K562 (cell line): ENCODE data around the gene PACC1. TPM values are rescaled to one million over a fixed set of nuclear protein-coding genes. Genes with fewer than 3 reads are reported as not detected.

Experiments
- CBFA2T2 ChIP-seq: fragments of 450-650 bp; conservative IDR thresholded peaks from 2 replicates; pipeline ENCODE4 v1.6.1; 2017; ENCODE audit warnings: mild to moderate bottlenecking
- FUS ChIP-seq: fragments of 200-400 bp; formaldehyde crosslinking; optimal IDR thresholded peaks from 2 replicates; pipeline ENCODE3; 2017; ENCODE audit warnings: low read depth, low read length
- GTF2F1 ChIP-seq: IDR thresholded peaks from 2 replicates; pipeline ENCODE4 v1.6.1; 2011; ENCODE audit warnings: low read depth, low read length, improper control_type of control experiment
- KDM5B ChIP-seq: fragments of 200-600 bp; sonication (generic); IDR thresholded peaks from 2 replicates; pipeline ENCODE4 v1.6.1; 2012; ENCODE audit warnings: low read depth, mild to moderate bottlenecking, moderate library complexity, low read length, control low read depth, inconsistent platforms; ENCODE audit not compliant: insufficient replicate concordance
- MAFF ChIP-seq: IDR thresholded peaks from 2 replicates; pipeline ENCODE4 v1.6.1; 2012; ENCODE audit warnings: low read length, improper control_type of control experiment
- MTA2 ChIP-seq: fragments of 450-650 bp; IDR thresholded peaks from 2 replicates; pipeline ENCODE4 v1.6.1; 2016; ENCODE audit warnings: low read depth
- MYC ChIP-seq, 2 experiments: fragments of 250-450 bp in 1 of 2; sonication (Bioruptor Pico) in 1 of 2; IDR thresholded peaks; 2 replicates each; pipeline versions ENCODE4 v1.5.1 to v1.6.1; 2012 to 2021; ENCODE audit warnings: low read depth in 2 of 2, borderline replicate concordance in 1 of 2, improper control_type of control experiment in 1 of 2, low read length in 1 of 2, mild to moderate bottlenecking in 1 of 2, moderate library complexity in 1 of 2
- MYNN ChIP-seq, 2 experiments: sonication (generic); formaldehyde crosslinking in 1 of 2; IDR thresholded peaks; 2 replicates each; pipeline versions ENCODE4 v1.5.0 to v1.6.1; 2016 to 2020; ENCODE audit warnings: antibody characterized with exemption in 1 of 2, missing genetic modification reagents in 1 of 2
- NR2F6 ChIP-seq: fragments of 450-650 bp; formaldehyde crosslinking; IDR thresholded peaks from 2 replicates; pipeline ENCODE4 v1.4.0; 2020; ENCODE audit warnings: mild to moderate bottlenecking
- PCBP2 ChIP-seq: fragments of 200-400 bp; formaldehyde crosslinking; IDR thresholded peaks from 2 replicates; pipeline ENCODE4 v1.6.1; 2018; ENCODE audit warnings: low read length, low read depth, mild to moderate bottlenecking, moderate library complexity; ENCODE audit not compliant: poor library complexity, severe bottlenecking
- PHB ChIP-seq: fragments of 250-450 bp; sonication (Bioruptor Pico); IDR thresholded peaks from 2 replicates; pipeline ENCODE4 v1.5.0; 2021
- PTRF ChIP-seq: fragments of 450-650 bp; IDR thresholded peaks from 2 replicates; pipeline ENCODE4 v1.6.1; 2016; ENCODE audit warnings: mild to moderate bottlenecking, missing genetic modification characterization, missing compliant biosample characterization
- RBBP5 ChIP-seq: fragments of 200-600 bp; sonication (generic); IDR thresholded peaks from 2 replicates; pipeline ENCODE4 v1.6.1; 2012; ENCODE audit warnings: borderline replicate concordance, mild to moderate bottlenecking, low read length, control low read depth, inconsistent platforms; ENCODE audit not compliant: insufficient read depth, poor library complexity, severe bottlenecking
- RFX7 ChIP-seq: fragments of 250-450 bp; sonication (Bioruptor Pico); IDR thresholded peaks from 2 replicates; pipeline ENCODE4 v1.5.1; 2021; ENCODE audit warnings: mild to moderate bottlenecking
- SIN3B ChIP-seq: fragments of 450-650 bp; IDR thresholded peaks from 2 replicates; pipeline ENCODE4 v1.6.1; 2017; ENCODE audit warnings: low read depth, mild to moderate bottlenecking, moderate library complexity
- TGIF2 ChIP-seq: sonication (generic); formaldehyde crosslinking; IDR thresholded peaks from 2 replicates; pipeline ENCODE4 v1.8.1; 2022; ENCODE audit warnings: mild to moderate bottlenecking, missing genetic modification reagents, moderate library complexity
- polyA plus RNA-seq, 8 experiments: library from polyadenylated mRNA; depleted of rRNA in 4 of 8; stranded (reverse) in 5 of 8; unstranded in 3 of 8; fragments of >200 nt; fragmentation: Nextera tagmentation in 2 of 8; fragmentation: Illumina TruSeq in 1 of 8; extraction: Ambion mirVana in 2 of 8; extraction: Trizol in 1 of 8; gene quantifications; 2 replicates each; pipeline versions ENCODE4 v1.2.1 to v1.2.3, GENCODE V29; 2011 to 2014; ENCODE audit warnings: inconsistent platforms in 1 of 8, missing spikeins in 1 of 8
- total RNA-seq, 7 experiments: library from RNA; depleted of rRNA in 6 of 7; stranded (reverse); fragments of >200 nt in 6 of 7; fragmentation: Illumina TruSeq in 2 of 7; extraction: Trizol in 2 of 7; gene quantifications; 2 replicates each; pipeline versions ENCODE4 v1.2.1 to v1.2.3, GENCODE V29; 2011 to 2021; ENCODE audit warnings: low replicate concordance in 1 of 7
- TF ChIP-seq, protein P1 (sequence below): fragments of 450-650 bp; IDR thresholded peaks from 2 replicates; pipeline ENCODE4 v1.7.0; 2016; ENCODE audit warnings: borderline replicate concordance
- TF ChIP-seq, protein P2 (sequence below): sonication (generic); formaldehyde crosslinking; IDR thresholded peaks from 2 replicates; pipeline ENCODE4 v1.8.0; 2022; ENCODE audit warnings: mild to moderate bottlenecking, missing genetic modification reagents
- TF ChIP-seq, protein P3 (sequence below): fragments of 250-450 bp; sonication (Bioruptor Pico); IDR thresholded peaks from 2 replicates; pipeline ENCODE4 v1.5.1; 2021; ENCODE audit warnings: mild to moderate bottlenecking
- TF ChIP-seq, protein P4 (sequence below): sonication (generic); formaldehyde crosslinking; IDR thresholded peaks from 2 replicates; pipeline ENCODE4 v1.9.0; 2022; ENCODE audit warnings: mild to moderate bottlenecking, missing genetic modification reagents
- TF ChIP-seq, protein P5 (sequence below): fragments of 250-450 bp; sonication (Bioruptor Pico); IDR thresholded peaks from 2 replicates; pipeline ENCODE4 v1.8.0; 2022; ENCODE audit warnings: moderate library complexity, mild to moderate bottlenecking, inconsistent platforms
- TF ChIP-seq, protein P6 (sequence below): sonication (generic); formaldehyde crosslinking; IDR thresholded peaks from 2 replicates; pipeline ENCODE4 v1.9.0; 2022; ENCODE audit warnings: mild to moderate bottlenecking, missing genetic modification reagents
- TF ChIP-seq, protein P7 (sequence below): sonication (generic); formaldehyde crosslinking; IDR thresholded peaks from 2 replicates; pipeline ENCODE4 v1.8.0; 2022; ENCODE audit warnings: mild to moderate bottlenecking, missing genetic modification reagents

The PACC1 gene
- total and polyA plus RNA-seq, 9 of the 15 experiments (the other 6 are each of a cell fraction or from before 2014, with no cell fraction given), result 7.1 to 19.3 (median 14.9) TPM

DNA sequence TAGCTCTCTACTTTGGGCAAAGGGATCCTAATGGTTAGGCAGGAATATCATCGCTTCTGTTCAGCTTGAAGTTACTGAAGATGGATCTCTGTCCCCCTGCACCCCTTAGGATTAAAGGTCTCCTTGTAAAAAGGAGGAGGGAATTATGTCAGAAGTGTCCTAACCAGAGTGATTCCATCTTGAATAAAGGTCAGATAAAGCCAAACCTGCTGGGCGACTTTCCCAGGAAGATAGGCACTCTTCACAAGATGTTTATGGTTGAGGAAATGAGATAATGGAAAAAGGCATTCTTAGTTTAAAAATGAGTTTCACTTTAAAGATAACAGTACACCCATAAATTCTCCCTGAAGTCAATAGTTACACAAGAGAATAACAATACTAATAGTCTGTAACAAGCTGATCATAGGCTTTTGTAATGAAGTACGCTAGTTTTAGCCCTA lies 16.3 kb upstream of the PACC1 start (continued):
- TF ChIP-seq, protein P1, sequence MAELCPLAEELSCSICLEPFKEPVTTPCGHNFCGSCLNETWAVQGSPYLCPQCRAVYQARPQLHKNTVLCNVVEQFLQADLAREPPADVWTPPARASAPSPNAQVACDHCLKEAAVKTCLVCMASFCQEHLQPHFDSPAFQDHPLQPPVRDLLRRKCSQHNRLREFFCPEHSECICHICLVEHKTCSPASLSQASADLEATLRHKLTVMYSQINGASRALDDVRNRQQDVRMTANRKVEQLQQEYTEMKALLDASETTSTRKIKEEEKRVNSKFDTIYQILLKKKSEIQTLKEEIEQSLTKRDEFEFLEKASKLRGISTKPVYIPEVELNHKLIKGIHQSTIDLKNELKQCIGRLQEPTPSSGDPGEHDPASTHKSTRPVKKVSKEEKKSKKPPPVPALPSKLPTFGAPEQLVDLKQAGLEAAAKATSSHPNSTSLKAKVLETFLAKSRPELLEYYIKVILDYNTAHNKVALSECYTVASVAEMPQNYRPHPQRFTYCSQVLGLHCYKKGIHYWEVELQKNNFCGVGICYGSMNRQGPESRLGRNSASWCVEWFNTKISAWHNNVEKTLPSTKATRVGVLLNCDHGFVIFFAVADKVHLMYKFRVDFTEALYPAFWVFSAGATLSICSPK, result no peak
- TF ChIP-seq PTRF, result peak; percentile 93
- TF ChIP-seq, protein P2, sequence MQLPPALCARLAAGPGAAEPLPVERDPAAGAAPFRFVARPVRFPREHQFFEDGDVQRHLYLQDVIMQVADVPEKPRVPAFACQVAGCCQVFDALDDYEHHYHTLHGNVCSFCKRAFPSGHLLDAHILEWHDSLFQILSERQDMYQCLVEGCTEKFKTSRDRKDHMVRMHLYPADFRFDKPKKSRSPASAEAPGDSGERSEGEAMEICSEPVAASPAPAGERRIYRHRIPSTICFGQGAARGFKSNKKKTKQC, result no peak
- TF ChIP-seq FUS, result no peak
- no peak for TF ChIP-seq PCBP2
- TF ChIP-seq, protein P3, sequence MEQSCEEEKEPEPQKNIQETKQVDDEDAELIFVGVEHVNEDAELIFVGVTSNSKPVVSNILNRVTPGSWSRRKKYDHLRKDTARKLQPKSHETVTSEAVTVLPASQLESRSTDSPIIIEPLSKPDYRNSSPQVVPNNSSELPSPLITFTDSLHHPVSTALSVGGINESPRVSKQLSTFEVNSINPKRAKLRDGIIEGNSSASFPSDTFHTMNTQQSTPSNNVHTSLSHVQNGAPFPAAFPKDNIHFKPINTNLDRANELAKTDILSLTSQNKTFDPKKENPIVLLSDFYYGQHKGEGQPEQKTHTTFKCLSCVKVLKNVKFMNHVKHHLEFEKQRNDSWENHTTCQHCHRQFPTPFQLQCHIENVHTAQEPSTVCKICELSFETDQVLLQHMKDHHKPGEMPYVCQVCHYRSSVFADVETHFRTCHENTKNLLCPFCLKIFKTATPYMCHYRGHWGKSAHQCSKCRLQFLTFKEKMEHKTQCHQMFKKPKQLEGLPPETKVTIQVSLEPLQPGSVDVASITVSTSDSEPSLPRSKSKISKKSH (CRISPR knock-in tag), result no peak
- TF ChIP-seq MAFF, result no peak
- TF ChIP-seq CBFA2T2, result peak; percentile 85
- TF ChIP-seq NR2F6 (CRISPR knock-in tag), result peak; percentile 55; the same call in 1 of the 2 replicates
- no peak for TF ChIP-seq KDM5B
- no peak for TF ChIP-seq MYC (IDR thresholded peaks at IDR 0.05; ENCODE audit: low read depth, low read length)
- TF ChIP-seq MYC (CRISPR knock-in tag; IDR thresholded peaks at IDR 0.05; ENCODE audit: borderline replicate concordance, low read depth), result peak; percentile 80
- TF ChIP-seq, protein P4, sequence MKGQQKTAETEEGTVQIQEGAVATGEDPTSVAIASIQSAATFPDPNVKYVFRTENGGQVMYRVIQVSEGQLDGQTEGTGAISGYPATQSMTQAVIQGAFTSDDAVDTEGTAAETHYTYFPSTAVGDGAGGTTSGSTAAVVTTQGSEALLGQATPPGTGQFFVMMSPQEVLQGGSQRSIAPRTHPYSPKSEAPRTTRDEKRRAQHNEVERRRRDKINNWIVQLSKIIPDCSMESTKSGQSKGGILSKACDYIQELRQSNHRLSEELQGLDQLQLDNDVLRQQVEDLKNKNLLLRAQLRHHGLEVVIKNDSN (CRISPR knock-in tag), result no peak
- peak; percentile 55 for TF ChIP-seq MTA2
- no peak for TF ChIP-seq TGIF2 (CRISPR knock-in tag)
- TF ChIP-seq, protein P5, sequence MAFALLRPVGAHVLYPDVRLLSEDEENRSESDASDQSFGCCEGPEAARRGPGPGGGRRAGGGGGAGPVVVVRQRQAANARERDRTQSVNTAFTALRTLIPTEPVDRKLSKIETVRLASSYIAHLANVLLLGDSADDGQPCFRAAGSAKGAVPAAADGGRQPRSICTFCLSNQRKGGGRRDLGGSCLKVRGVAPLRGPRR (CRISPR knock-in tag), result peak; percentile 97
- TF ChIP-seq PHB (CRISPR knock-in tag), result no peak
- TF ChIP-seq SIN3B, result no peak
- TF ChIP-seq, protein P6, sequence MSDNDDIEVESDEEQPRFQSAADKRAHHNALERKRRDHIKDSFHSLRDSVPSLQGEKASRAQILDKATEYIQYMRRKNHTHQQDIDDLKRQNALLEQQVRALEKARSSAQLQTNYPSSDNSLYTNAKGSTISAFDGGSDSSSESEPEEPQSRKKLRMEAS (CRISPR knock-in tag), result no peak
- TF ChIP-seq RFX7 (CRISPR knock-in tag), result peak; percentile 83; the same call in 1 of the 2 replicates
- TF ChIP-seq, protein P7, sequence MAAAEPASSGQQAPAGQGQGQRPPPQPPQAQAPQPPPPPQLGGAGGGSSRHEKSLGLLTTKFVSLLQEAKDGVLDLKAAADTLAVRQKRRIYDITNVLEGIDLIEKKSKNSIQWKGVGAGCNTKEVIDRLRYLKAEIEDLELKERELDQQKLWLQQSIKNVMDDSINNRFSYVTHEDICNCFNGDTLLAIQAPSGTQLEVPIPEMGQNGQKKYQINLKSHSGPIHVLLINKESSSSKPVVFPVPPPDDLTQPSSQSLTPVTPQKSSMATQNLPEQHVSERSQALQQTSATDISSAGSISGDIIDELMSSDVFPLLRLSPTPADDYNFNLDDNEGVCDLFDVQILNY (CRISPR knock-in tag), result no peak
- no peak for TF ChIP-seq RBBP5
- TF ChIP-seq GTF2F1, result no peak
- TF ChIP-seq MYNN (IDR thresholded peaks at IDR 0.05), result 0 out of 2 replicates have a peak, but pooled peaks have one; percentile 15
- TF ChIP-seq MYNN (CRISPR knock-in tag; IDR thresholded peaks at IDR 0.05), result no peak
